ENCODE results near the gene SLC47A1.
"Not testable (repeated sequence)": the region's sequence is repeated elsewhere in the genome, so short reads cannot be mapped to it uniquely, and the experiment has no call there.

Gene SLC47A1

DNA sequence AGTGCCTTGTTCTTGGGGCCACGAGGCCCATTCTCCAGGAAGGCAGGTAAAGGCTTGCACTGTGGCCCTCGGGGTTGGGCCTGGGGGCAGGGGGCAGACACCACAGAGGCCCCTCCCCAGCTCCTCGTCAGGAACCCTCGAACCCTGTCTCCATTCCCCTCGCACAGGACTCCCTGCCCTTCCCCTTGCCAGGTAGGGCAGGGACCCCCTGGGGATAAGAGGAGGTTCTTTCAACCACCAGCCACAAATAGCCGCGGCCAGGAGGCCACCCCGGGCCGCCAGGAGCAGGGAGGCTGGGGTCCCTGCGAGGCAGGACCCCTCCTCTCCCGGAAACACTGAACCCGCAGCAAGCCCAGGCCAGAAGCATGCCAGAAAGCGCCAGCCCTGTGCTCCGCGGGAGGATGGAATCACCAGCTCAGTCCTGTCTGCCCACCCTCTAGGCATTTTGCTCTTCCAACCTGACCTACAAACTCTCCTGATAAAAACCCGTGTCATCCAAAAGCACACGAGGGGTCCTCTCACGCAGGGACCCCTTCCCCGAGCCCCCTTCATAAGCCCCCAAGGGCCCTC, 45.6 kb downstream of the SLC47A1 start:
- no peak overlapping the region for H3K4me3 ChIP-seq (replicated peaks; ENCODE audit: insufficient read depth, low read length)
- no peak for DNase-seq (ENCODE audit: low read depth in 1 of 2, low spot score in 1 of 2)
- no peak for TF ChIP-seq GABPA (IDR thresholded peaks at IDR 0.05; ENCODE audit: low read depth)
- no peak for TF ChIP-seq POLR2AphosphoS5 (IDR thresholded peaks at IDR 0.05; ENCODE audit: low read depth)
- TF ChIP-seq, protein P1, sequence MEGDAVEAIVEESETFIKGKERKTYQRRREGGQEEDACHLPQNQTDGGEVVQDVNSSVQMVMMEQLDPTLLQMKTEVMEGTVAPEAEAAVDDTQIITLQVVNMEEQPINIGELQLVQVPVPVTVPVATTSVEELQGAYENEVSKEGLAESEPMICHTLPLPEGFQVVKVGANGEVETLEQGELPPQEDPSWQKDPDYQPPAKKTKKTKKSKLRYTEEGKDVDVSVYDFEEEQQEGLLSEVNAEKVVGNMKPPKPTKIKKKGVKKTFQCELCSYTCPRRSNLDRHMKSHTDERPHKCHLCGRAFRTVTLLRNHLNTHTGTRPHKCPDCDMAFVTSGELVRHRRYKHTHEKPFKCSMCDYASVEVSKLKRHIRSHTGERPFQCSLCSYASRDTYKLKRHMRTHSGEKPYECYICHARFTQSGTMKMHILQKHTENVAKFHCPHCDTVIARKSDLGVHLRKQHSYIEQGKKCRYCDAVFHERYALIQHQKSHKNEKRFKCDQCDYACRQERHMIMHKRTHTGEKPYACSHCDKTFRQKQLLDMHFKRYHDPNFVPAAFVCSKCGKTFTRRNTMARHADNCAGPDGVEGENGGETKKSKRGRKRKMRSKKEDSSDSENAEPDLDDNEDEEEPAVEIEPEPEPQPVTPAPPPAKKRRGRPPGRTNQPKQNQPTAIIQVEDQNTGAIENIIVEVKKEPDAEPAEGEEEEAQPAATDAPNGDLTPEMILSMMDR (IDR thresholded peaks at IDR 0.05; ENCODE audit: insufficient read depth, low read length) = no peak
- TF ChIP-seq SPI1 (IDR thresholded peaks at IDR 0.05; ENCODE audit: borderline replicate concordance, low read depth) = no peak
- TF ChIP-seq REST (IDR thresholded peaks at IDR 0.05; ENCODE audit: insufficient replicate concordance, low read depth) = no peak

GRCh38 chr17:19579867-19580565, 46.4 kb downstream of the SLC47A1 start:
- Histone ChIP-seq H3K27ac (replicated peaks) (no peak overlapping the region), H3K27me3 (ENCODE audit: insufficient read depth, poor library complexity, severe bottlenecking) (no peaks in the 10 kb centered on the region), H3K4me3 (replicated peaks; ENCODE audit: insufficient read depth, low read length) (no peak overlapping the region)
- TF ChIP-seq, protein P1 (IDR thresholded peaks at IDR 0.05; ENCODE audit: insufficient read depth, low read length) = no peak
- TF ChIP-seq POLR2AphosphoS5 (IDR thresholded peaks at IDR 0.05; ENCODE audit: low read depth) (no peak), REST (IDR thresholded peaks at IDR 0.05; ENCODE audit: insufficient replicate concordance, low read depth) (no peak), SPI1 (IDR thresholded peaks at IDR 0.05; ENCODE audit: borderline replicate concordance, low read depth) (no peak), GABPA (IDR thresholded peaks at IDR 0.05; ENCODE audit: low read depth) (no peak)
- DNase-seq (ENCODE audit: low read depth in 1 of 2, low spot score in 1 of 2) = no peak

More for the DNA sequence above, 45.6 kb downstream of the SLC47A1 start:
- Histone ChIP-seq H3K27ac (replicated peaks) (no peak overlapping the region), H3K27me3 (ENCODE audit: insufficient read depth, poor library complexity, severe bottlenecking) (no peaks in the 10 kb centered on the region)

DNA sequence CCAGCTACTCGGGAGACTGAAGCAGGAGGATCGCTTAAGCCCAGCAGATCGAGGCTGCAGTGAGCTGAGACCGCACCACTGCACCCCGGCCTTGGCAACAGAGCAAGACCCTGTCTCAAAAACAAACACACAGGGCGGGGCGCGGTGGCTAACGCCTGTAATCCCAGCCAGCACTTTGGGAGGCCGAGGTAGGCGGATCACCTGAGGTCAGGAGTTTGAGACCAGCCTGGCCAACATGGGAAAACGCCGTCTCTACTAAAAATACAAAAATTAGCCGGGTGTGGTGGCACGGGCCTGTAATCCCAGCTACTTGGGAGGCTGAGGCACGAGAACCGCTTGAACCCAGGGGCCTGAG, 46.9 kb downstream of the SLC47A1 start:
- not testable (repeated sequence) for DNase-seq (ENCODE audit: low read depth in 1 of 2, low spot score in 1 of 2); H3K4me3 ChIP-seq (replicated peaks; ENCODE audit: insufficient read depth, low read length); H3K27me3 ChIP-seq (ENCODE audit: insufficient read depth, poor library complexity, severe bottlenecking); H3K27ac ChIP-seq (replicated peaks)

DNA sequence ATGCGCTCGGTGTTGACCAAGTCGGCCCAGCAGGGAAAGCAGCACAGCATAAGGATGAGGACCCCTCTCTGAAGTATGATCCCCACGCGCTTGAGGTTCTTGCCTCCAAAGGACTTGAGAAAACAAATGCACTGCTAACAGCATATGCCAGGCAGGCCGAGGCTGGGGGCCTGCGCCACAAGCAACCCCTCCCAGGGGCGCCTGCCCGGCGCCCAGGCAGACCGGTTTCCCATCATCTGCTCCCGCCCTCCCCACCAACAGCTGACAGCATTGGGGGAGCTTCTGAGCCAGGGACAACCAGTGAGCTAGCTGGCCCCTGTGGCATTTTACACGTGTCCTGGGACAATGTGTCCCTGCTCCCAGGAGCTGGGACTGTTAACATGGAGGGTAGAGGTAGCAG, 48.5 kb downstream of the SLC47A1 start:
- DNase-seq (ENCODE audit: low read depth in 1 of 2, low spot score in 1 of 2); H3K27me3 ChIP-seq (ENCODE audit: insufficient read depth, poor library complexity, severe bottlenecking); H3K27ac ChIP-seq (replicated peaks); H3K4me3 ChIP-seq (replicated peaks; ENCODE audit: insufficient read depth, low read length): not testable (repeated sequence)

DNA sequence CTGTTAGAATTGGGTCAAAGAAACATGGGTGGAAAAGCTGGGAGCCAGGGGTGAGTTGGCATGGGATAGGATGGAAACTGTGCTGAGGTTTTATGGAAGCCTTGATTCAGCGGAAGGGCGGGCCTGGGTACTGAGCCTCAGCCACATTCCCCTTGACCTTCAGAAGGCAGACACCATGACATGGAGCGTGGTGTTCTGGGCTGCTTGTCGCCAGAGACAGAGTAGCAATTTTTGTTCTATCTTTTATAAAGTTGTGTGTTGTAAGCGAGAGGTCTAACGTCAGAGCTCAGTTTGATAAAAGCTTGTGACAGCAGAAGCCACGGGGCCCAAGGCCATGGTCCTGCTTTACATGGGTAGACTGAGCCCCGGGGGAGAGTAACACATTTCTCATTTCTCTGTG, 50.2 kb downstream of the SLC47A1 start:
- DNase-seq (ENCODE audit: low read depth in 1 of 2, low spot score in 1 of 2) = no peak
- H3K4me3 ChIP-seq (replicated peaks; ENCODE audit: insufficient read depth, low read length) = no peak overlapping the region
- no peaks in the 10 kb centered on the region for H3K27me3 ChIP-seq (ENCODE audit: insufficient read depth, poor library complexity, severe bottlenecking)
- no peak for TF ChIP-seq GABPA (IDR thresholded peaks at IDR 0.05; ENCODE audit: low read depth)
- no peak overlapping the region for H3K27ac ChIP-seq (replicated peaks)
